ENCODE measurements around the gene ANKRD65.

Gene ANKRD65

GRCh38 chr1:1441002-1441888 is 20.2 kb upstream of the ANKRD65 start:
- TF ChIP-seq CTCF (conservative IDR thresholded peaks at IDR 0.05) = peak; percentile 96

GRCh38 chr1:1440262-1441001 is 19.4 kb upstream of the ANKRD65 start:
- TF ChIP-seq CTCF (conservative IDR thresholded peaks at IDR 0.05) = 0 out of 2 replicates have a peak, but pooled peaks have one; percentile 37
- H3K27ac ChIP-seq = peak overlapping the region; percentile 99

More at GRCh38 chr1:1441002-1441888, 20.2 kb upstream of the ANKRD65 start:
- peak overlapping the region; percentile 99 for H3K27ac ChIP-seq

- TF ChIP-seq CTCF (conservative IDR thresholded peaks at IDR 0.05) = no peak
- H3K27ac ChIP-seq = peak overlapping the region; percentile 99
Observed at GRCh38 chr1:1439546-1440261, 18.6 kb upstream of the ANKRD65 start.

GRCh38 chr1:1438531-1439381 is 17.7 kb upstream of the ANKRD65 start:
- no peak for TF ChIP-seq CTCF (conservative IDR thresholded peaks at IDR 0.05)
- peak overlapping the region; percentile 99 for H3K27ac ChIP-seq

- H3K27ac ChIP-seq = peak overlapping the region; percentile 99
- TF ChIP-seq CTCF (conservative IDR thresholded peaks at IDR 0.05) = peak; percentile 22; the same call in 1 of the 2 replicates
Observed at GRCh38 chr1:1437904-1438376, 16.9 kb upstream of the ANKRD65 start.

- peak overlapping the region; percentile 99 for H3K27ac ChIP-seq
Observed at GRCh38 chr1:1437033-1437903, 16.2 kb upstream of the ANKRD65 start.

More at GRCh38 chr1:1437033-1437903, 16.2 kb upstream of the ANKRD65 start:
- TF ChIP-seq CTCF (conservative IDR thresholded peaks at IDR 0.05) = no peak

Data from VCaP (cell line).